ENCODE measurements around the gene NUDT1.
"Not testable (repeated sequence)": the region's sequence is repeated elsewhere in the genome, so short reads cannot be mapped to it uniquely, and the experiment has no call there.

The NUDT1 gene

DNA sequence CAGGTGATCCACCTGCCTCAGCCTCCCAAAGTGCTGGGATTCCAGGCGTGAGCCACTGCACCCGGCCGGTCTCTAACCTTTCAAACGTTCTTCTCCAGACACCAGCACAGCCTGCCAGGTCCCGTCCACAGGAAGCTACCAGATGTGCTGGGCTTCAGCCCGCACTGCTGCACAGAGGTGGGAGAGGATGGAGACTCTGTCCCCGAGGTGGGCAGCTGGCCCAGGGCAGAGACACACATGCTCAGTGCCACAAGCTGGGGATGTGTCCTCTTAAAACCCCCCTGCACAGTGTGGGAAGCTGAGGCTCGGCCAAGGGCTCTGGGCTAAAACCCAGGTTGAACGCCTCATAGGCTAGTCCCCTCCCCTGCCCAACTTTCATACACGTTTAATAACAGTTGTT, 9.4 kb downstream of the NUDT1 start:
- no peak for DNase-seq

DNA sequence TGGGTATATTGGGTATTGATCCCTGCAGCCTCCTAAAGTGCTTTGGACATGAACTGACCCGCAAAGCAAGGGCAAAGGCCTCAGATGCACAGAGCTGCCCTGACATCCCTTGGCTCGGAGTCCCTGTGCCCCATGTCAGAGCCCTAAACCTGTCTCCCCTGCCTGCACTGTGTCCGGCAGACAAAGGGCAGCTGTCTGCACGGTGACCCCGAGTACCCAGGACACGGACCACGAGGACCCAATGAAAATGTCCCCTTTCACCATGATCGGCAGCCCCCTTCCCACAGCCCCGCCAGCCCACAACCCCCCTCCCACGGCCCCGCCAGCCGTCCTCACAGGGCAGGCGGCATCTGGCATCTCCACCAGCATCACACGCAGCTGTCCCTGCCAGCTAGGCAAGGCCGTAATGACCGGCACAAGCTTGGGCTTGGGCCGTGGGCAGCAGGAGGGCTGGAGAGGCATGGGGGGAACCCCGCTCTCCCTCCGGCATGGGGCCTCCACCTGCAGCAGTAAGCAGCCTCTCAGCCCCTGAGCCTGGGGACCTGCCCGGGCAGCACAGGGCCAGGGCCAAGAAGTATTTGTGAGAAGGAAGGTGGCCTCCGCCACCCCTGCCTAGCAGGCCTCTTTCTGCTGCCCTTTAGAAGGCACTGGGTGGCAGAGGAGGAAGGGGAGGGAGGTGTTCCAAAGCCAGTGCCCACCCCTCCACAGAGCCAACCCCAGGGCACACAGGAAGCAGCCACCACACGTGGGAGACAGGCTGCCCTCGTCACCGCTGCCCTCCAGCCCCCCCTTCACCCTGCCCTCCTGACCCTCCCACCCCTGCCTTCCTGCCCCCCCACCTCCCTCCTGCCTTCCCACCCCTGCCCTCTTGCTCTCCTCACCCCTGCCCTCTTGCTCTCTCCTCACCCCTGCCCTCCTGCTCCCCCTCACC, 10.1 kb downstream of the NUDT1 start:
- DNase-seq: no peak

DNA sequence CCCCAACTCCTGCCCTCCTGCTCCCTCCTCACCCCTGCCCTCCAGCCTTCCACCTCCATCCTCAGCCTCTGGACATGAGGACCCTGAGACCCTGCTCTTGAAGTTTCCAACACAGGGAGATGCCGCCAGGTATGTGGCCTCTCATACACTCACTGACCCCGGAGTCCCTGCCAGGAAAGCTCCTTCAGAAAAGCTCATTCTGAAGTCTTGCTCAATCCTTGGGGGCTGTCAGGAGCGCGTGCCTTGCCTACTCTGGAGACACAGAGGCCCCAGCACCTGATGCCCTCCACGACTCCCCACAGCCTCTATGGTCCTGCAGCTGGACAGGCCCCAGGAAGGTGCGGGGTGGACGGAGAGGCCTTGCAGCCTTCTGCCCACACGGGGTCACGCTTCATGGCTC, 11.0 kb downstream of the NUDT1 start:
- DNase-seq: no peak

DNA sequence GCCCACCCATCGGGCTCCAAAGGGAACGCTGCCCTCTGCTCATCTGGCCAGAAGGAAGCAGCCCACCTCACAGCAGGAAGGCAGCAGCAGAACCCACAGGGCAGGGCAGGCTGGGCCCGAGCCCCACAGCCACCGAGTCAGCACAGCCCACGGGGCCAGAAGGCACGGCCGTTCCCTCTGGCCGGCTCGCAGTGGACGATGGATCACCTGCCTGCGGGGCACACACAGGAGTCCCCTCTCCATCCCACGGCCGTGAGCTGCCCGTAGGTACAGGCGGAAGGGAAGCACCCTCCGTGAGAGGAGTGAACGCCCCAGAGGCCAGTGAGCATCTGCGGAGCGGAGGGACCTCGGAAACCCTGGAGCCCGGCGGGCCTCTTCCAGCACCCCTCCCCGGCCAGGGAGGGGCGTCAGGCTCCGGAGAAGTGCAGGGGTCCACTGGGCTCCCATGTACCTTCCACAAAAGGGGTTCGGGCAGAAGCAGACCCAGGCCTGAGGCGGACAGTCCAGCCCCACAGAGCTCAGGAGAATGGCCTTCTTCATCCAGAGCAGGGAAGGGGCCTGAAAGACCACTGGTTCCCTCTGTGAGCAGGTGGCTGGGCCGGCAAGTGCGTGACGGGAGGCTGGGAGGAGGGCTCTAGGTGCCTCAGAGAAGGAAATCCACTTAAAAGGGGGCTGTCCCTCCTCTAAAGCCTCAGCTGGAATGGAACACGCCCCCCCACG, 11.7 kb downstream of the NUDT1 start:
- DNase-seq: no peak

DNA sequence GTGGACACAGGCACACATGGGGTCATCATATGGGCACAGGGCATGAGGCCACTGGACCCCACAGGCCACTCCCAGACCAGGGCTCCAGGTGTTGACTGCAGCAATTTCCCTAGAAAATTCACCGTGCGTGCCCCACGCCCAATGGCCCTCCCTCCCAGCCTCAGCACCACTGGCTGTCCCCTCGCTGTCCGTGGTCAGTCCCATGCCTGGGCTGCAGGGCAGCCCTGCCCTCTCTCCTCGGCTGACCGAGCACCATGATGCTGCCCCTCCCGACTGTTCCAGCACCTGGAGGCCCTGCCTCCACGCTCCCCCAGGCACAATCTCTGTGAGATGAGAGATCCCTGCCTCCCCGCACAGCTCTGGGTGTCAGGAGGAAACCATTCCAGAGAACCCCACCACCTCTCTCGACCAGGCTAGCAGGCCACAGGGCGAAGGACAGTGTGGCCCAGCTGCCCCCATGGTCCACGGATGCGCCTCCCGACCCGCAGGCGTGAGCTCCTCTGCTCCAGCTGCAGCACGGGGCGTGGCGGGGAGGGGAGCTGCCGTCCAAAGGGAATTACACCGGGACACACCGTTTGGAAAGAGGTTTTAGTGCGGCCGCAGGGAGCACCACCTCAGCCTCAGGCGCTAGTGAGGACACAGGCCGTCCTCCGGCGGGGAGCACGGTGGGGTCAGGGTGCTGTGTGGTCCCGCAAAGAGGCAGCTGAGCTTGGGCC, 12.6 kb downstream of the NUDT1 start:
- DNase-seq: no peak

DNA sequence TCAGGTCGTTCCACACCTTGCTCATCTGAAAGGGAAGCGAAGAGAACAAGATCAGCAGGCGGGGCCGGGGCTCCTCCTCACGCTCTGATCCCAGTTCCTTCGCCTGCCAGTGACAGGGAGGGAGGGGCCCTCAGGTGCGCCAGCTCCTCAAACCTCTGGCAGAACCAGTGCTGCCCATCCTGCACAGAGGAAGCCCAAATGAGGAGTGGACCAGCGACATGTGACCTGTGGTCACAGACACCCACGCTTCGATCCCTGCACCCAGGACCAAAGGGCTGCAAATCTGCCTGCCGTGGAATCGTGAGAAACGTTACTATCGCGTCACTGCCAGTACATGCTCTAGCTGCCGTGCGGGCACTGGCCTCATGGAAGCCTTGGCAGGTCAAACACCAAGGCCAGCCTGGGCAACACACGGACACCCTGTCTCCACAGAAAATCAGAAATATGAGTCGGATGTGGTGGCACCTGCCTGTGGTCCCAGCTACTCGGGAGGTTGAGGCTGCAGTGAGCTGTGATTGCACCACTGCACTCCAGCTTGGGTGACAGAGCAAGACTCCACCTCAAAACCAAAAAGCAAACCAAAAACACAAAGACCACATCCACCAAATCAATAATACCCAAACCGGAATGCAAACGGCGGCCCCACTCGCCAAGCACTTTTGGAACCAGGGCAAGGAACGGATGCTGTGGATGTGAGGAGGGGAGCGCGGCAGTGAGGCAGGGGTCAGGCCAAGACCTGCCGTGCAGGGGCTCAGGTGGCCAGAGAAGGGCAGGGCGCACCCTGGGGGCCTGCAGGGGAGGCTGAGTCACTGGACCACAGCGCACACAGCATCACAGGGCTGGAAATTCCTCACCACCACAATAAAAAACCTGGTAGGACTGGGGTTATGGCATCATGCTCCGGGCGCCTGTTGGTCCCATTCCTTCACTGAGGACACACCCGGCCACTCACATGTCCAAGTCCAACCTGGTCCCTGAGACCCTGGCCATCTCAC, 13.4 kb downstream of the NUDT1 start:
- DNase-seq: peak; percentile 40

DNA sequence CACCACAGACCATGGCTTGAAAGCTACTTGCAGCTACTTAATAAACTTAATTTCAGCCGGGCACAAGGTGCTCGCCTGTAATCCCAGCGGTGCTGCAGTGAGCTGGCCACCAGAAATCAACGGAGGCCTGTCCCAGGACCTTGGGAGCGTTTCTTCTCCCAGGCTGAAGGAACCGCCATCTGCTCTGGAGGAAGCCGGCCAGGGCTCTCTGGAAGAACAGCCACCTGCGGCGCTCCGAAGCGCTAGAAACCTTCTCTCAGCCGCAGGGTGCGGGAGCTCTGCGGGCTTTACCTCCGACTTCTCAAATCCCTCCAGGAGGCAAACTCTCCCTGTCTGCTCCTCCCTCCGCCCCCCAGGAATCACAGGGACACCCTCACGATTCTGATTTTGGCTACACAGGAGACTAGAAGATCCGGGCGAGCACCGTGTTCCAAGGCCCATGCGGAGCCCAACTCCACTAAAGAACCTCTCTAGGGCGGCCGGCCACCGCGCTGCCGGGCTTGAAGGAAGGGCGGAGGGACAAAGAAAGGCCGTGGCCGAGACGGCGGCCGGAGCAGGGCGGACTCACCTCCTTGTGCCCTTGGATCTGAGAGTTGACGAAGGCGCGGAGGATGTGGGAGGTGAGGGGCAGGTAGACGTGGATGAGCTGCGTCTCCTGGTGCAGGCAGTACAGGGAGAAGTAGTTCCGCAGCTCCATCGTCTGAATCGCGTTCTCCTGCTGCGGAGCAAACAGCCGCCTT, 14.4 kb downstream of the NUDT1 start:
- no peak for DNase-seq

DNA sequence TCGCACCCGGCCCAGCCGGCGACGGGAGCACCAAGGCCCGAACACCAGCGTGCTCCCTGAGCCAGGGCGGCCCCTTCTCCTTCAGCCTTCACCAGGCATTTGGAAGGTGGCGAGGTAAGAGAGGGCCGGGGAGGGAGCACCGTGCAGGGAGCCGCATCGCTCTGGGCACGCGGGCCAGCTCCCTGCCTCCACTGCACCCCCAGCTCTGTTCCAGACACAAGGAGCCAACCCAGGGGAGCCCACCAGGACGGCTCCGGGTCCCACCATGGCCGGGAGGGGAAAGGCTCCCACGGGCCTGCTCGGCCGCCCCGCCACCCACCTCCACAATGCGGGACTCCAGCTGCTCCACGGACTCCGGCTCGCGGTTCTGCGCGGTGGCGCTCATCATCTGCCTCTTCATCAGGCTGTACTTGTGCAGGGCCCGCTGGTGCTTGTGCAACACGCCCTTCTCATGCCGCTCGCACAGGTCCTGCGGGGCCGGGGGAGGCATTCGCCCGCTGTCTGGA, 15.1 kb downstream of the NUDT1 start:
- DNase-seq: no peak

DNA sequence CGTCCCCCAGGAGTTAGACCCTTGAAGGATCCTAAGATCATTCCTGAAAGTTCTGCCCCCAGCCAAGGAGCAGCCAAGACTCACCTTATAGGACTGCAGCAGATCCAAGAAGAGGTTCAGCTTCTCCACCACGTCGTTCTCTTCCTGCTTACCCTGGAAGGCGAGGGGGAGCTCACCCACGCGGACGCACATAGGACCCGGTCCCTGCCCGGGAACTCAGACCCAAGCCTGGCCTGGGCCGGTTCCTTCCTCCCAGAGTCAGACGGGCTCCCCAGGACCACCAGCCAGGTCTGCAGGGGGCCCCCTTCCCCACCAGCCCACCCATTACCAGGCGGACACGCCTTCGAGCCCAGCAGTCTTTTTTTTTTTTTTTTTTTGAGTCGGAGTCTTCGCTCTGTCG, 15.6 kb downstream of the NUDT1 start:
- DNase-seq: no peak

DNA sequence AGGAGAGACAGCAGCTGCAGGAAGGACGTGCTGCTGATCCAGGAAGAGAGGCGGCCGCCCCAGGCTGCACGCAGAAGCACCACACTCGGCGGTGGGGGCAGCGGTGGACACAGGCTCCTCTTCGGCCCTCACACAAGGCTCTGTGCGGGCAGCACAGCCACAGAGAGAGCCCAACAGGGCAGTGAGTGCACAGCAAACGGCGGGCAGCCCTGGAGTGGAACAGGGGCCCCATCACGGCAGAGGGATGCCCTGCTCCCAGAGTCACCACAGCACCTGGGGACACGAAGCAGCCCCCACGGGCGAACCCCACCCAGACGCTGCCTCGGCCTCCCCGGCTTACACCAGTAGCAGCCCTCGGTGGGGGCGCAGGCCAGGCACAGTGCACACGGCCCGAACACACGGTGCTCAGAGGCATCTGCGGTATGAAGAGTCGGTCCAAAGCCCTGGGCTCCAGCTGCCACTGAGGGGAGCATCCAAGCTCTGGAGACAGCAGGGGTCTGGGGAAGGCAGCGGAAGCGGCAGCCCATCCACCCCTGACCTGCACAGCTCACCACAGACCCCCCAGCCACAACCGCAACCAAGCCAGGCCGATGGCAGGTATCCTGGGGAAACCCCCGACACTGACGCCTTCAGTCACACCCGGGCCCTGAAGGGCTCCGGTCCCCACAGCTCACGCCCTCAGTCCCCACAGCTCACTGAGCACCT, 16.8 kb downstream of the NUDT1 start:
- no peak for DNase-seq

DNA sequence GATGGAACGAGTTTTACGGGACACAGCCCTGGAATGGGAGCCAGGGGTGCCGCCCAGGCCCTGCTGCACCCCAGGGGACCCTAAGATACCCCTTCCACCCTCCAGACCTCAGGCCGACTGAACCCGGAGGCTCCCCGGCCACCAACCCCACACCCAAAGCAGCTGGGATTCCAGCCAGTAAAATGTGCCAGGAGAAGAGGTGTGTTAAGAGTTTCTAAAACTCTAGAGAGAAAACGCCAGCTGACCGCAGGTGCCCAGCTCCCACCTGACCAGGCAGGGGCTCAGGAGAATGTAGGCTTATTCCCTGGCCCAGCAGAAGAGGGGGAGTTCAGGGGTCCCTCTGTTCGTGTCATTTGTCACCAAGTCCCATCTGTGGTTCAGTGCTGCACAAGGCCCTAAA, 17.5 kb downstream of the NUDT1 start:
- no peak for DNase-seq

DNA sequence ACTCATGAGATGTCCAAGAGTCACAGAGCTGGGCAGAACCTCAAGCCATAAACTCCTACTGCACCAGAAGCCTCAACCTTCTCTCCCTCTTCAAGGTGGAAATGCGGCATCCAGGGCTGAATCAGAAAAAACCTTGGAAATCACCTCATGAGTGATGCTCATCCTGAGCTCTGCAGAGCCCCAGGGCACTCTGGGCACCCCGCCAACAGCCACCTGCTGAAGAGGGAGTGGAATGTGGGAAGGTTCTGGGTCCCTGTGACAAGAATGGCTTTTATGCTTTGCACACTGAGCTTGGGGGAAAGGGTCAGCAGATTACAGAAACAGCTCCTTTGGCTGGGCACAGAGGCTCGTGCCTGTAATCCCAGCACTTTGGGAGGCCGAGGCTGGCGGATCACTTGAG, 18.8 kb downstream of the NUDT1 start:
- no peak for DNase-seq

DNA sequence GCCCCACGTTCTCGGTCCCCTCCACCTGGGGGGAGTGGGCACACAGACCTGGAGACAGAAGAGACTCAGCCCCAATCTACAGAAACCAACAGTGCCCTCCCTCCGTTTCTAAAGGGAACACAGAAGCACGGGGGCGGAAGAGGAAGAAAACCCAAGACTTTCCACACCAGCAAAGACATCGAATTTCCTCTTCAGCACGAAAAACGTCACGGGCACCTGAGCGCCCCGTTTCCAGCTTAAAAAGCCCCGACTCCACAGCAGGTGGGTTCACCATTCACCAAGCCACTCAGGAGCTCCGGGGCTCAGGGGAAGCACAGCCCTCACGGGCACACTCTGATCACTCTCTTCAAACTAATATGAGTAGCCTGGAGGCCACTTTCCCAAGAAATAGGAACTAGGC, 19.6 kb downstream of the NUDT1 start:
- no peak for DNase-seq

DNA sequence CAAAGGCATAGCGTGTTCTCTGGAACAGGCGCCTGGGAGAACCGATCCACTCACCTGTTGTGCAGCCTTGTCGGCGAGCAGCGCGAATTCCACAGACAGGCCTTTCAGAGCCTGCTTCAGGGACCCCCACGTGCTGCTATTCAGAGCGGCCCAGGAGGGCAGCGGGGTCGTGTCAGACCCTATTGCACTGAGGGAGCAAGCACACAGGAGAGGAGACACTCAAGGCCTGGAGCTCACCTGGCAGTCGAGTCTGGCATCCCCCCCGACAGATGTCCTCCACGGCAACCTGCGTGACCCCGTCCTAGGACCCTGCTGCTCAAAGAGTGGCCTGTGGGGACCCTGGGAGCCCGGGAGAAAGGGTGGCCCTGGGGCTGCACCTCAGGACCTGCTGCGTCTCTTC, 21.1 kb downstream of the NUDT1 start:
- no peak for DNase-seq

DNA sequence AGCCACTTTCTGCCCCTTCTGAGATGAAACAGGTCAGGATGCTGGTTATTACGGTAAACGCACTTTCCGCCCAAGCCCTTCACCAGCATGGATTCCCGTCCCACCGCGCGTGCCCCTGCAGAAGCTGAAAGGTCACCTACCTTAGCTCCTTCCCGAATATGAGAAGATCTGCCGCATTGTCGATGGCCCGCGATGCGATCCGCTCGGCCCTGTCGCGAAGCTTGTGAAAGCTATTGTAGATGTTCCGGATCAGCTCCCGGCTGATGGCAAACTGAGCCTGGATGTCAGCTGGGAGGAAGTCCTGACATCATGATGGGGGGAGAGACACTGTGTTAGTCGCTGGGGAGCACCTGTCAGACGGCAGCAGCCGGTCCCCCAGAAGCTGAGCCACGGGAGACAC, 22.1 kb downstream of the NUDT1 start:
- no peak for DNase-seq

DNA sequence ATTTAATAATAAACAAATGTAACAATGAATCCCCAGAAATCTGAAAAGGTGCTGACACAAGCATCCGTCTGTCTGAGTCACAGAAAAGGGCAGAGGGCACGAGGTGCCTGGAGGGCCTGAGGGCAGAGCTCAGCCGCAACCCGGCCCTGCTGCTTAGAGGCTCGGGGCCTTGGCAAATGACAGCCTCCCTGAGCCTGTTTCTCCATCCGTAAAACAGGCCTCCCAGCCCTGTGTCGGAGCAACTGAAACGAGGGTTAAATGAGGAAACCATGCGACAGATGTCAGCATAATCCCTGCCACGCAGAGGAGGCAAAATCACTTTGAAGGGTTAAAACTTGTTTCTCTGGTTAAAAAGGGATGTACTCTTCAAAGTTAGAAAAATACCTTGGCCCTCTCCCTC, 24.9 kb downstream of the NUDT1 start:
- DNase-seq: no peak

DNA sequence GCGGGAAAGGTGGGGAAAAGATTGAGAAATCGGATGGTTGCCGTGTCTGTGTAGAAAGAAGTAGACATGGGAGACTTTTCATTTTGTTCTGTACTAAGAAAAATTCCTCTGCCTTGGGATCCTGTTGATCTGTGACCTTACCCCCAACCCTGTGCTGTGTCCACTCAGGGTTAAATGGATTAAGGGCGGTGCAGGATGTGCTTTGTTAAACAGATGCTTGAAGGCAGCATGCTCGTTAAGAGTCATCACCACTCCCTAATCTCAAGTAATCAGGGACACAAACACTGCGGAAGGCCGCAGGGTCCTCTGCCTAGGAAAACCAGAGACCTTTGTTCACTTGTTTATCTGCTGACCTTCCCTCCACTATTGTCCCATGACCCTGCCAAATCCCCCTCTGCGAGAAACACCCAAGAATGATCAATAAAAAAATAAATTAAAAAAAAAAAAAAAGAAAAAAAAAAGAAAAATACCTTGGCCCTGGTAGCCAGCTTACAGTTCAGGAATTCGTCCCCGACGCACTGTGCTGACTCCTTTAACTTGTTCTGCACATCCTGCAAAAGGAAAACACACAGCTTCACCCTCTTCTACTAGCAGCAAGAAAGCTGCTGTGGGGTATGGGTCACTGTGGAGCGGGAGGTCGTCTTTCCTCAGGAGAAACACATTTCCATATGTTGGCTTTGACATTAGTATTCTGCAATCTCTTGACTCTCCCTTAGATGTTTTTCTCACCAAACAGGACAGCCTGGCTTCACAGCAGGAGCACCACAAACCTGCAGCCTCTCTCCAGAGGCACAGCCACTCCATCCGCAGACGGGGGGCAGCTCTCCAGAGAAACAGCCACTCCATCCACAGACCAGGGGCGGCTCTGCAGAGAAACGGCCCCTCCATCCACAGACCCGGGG, 27.3 kb downstream of the NUDT1 start:
- DNase-seq: not testable (repeated sequence)

DNA sequence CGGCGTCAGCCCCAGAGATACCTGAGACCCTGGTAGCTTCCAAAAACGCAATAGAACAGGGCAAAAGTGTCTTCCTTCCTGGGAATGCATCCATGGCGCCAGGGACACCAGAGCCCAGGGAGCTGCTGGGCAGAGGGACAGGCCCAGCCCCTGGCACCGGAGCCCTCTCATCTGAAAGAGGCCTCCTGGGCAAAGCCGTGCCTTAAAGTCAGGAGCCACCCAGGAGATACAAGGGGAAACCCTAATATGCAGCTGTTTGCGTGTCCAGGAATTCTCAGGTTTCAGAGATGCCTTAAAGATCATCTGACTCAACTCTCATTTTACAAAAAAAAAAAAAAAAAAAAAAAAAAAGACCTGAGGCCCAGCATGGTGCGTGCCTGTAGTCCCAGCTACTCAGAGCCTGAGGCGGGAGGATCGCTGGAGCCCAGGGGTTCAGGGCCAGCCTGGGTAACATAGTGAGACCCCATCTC, 28.0 kb downstream of the NUDT1 start:
- no peak for DNase-seq

DNA sequence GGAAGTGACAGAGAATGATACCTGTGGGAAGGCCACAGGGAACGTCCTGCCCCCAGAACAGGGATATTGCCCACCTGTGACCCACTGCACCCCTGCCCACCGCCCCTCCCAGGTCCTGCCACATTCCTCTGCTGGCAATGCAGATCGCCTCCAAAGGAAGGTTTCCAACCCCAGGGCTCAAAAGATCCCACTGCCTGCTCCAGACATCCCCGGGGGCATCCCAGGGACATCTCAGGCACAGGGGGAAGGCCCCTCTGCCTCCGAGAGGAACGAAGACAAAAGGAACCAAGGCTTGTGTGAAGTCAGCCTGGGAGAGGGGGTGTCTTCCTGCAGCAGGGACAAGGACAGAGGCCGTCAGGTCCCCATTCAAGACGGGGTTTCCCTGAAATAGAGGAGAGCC, 28.5 kb downstream of the NUDT1 start:
- no peak for DNase-seq
